SU-DHL-6 (cell line): Measurements from ENCODE around the gene SPARC.

ENCODE experiments used
- H2AFZ ChIP-seq: fragments of 200-600 bp; sonication (generic); 2 replicates; pipeline ENCODE4 v1.6.1; 2014; ENCODE audit warnings: low read depth, mild to moderate bottlenecking, moderate library complexity, mixed read lengths, antibody characterized with exemption, low read length; ENCODE audit not compliant: severe bottlenecking
- H3F3A ChIP-seq: fragments of 200-600 bp; shearing (Covaris generic); 2 replicates; pipeline ENCODE4 v1.6.0; 2016; ENCODE audit warnings: antibody characterized with exemption, mild to moderate bottlenecking; ENCODE audit not compliant: insufficient read depth
- H3K27ac ChIP-seq: fragments of 200-600 bp; sonication (generic); 2 replicates; pipeline ENCODE4 v1.5.1; 2016; ENCODE audit warnings: low read depth, mild to moderate bottlenecking, low read length, moderate library complexity, mixed read lengths
- H3K27me3 ChIP-seq: fragments of 200-600 bp; sonication (generic), shearing (Covaris generic); 2 replicates; pipeline ENCODE4 v1.6.0; 2014; ENCODE audit warnings: mild to moderate bottlenecking, low read length
- H3K36me3 ChIP-seq: fragments of 200-600 bp; sonication (generic); 2 replicates; pipeline ENCODE4 v1.6.1; 2014; ENCODE audit warnings: mild to moderate bottlenecking, low read length, mixed read lengths
- H3K4me2 ChIP-seq: fragments of 300-600, 200-600 bp; shearing (Covaris generic), sonication (generic); 2 replicates; pipeline ENCODE4 v1.6.0; 2014; ENCODE audit warnings: low read length, low read depth, mild to moderate bottlenecking; ENCODE audit not compliant: poor library complexity, severe bottlenecking
- H3K4me3 ChIP-seq: fragments of 200-600 bp; sonication (generic); 2 replicates; pipeline ENCODE4 v1.5.1; 2014; ENCODE audit warnings: antibody characterized with exemption, low read length, mild to moderate bottlenecking, mixed read lengths; ENCODE audit not compliant: insufficient read depth, poor library complexity, severe bottlenecking
- H3K79me2 ChIP-seq: fragments of 200-600 bp; sonication (generic); 2 replicates; pipeline ENCODE4 v1.6.1; 2014; ENCODE audit warnings: mild to moderate bottlenecking, low read length, moderate library complexity; ENCODE audit not compliant: insufficient read depth
- H3K9ac ChIP-seq: fragments of 200-600 bp; sonication (generic); 2 replicates; pipeline ENCODE4 v1.7.0; 2014; ENCODE audit warnings: mild to moderate bottlenecking, low read length
- H3K9me2 ChIP-seq: fragments of 200-600 bp; sonication (generic); replicated peaks from 2 replicates; pipeline ENCODE4 v1.6.1; 2014; ENCODE audit warnings: low read length; ENCODE audit not compliant: insufficient read depth
- H3K9me3 ChIP-seq: fragments of 200-600 bp; sonication (generic); 2 replicates; pipeline ENCODE4 v1.6.1; 2014; ENCODE audit warnings: low read length, mixed read lengths; ENCODE audit not compliant: insufficient read depth
- H4K20me1 ChIP-seq: fragments of 200-600 bp; sonication (generic); 2 replicates; pipeline ENCODE4 v1.6.1; 2014; ENCODE audit warnings: low read depth, mild to moderate bottlenecking, antibody characterized with exemption, low read length, moderate library complexity, mixed read lengths
- EZH2phosphoT487 ChIP-seq: fragments of 200-600 bp; sonication (generic), shearing (Covaris generic); conservative IDR thresholded peaks from 2 replicates; pipeline ENCODE4 v1.6.1; 2018; ENCODE audit warnings: mild to moderate bottlenecking, antibody characterized with exemption, low read length, moderate library complexity, mixed read lengths
- TF ChIP-seq, protein P1 (sequence below): fragments of 200-600 bp; sonication (generic); IDR thresholded peaks from one replicate; pipeline ENCODE4 v1.5.1; 2017; ENCODE audit warnings: antibody characterized with exemption, mild to moderate bottlenecking, low read length, moderate library complexity; ENCODE audit not compliant: insufficient read depth, poor library complexity, severe bottlenecking

The SPARC gene

GRCh38 chr5:151632941-151633340 lies 53.8 kb downstream of the SPARC start:
- TF ChIP-seq EZH2phosphoT487, result no peak
- TF ChIP-seq, protein P1, sequence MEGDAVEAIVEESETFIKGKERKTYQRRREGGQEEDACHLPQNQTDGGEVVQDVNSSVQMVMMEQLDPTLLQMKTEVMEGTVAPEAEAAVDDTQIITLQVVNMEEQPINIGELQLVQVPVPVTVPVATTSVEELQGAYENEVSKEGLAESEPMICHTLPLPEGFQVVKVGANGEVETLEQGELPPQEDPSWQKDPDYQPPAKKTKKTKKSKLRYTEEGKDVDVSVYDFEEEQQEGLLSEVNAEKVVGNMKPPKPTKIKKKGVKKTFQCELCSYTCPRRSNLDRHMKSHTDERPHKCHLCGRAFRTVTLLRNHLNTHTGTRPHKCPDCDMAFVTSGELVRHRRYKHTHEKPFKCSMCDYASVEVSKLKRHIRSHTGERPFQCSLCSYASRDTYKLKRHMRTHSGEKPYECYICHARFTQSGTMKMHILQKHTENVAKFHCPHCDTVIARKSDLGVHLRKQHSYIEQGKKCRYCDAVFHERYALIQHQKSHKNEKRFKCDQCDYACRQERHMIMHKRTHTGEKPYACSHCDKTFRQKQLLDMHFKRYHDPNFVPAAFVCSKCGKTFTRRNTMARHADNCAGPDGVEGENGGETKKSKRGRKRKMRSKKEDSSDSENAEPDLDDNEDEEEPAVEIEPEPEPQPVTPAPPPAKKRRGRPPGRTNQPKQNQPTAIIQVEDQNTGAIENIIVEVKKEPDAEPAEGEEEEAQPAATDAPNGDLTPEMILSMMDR, result no peak
- Histone ChIP-seq H3K79me2 (no peaks in the 10 kb centered on the region), H3F3A (no peaks in the 10 kb centered on the region), H3K4me2 (no peak overlapping the region), H3K9ac (no peak overlapping the region), H3K9me3 (no peaks in the 10 kb centered on the region), H3K27ac (no peak overlapping the region), H3K36me3 (no peaks in the 10 kb centered on the region), H3K27me3 (0 out of 2 replicates have a peak, but pooled peaks cover 2% of the 10 kb centered on the region), H3K4me3 (no peak overlapping the region), H2AFZ (no peak overlapping the region), H4K20me1 (no peaks in the 10 kb centered on the region), H3K9me2 (no peaks in the 10 kb centered on the region)

DNA sequence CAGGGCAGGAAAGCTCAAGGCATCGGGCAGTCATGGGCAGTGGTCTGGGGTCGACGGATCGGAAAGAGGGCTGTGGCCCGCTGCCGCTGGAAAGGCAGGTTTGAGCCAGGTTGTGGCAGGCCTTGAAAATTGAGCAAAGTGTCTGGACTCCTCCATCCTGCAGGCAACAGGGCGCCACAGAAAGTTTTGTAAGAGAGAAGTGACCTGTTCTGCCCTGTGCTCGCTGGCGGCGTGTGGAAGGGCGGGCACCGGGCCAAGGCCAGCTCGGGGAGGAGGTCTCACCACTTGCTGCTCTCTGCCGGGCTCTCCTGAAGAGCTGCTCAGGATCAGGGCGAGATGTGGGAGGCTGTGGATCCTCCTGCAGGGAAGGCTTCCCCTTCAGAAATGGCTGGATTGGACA lies 54.2 kb downstream of the SPARC start:
- Histone ChIP-seq H3F3A (no peaks in the 10 kb centered on the region), H3K9ac (no peak overlapping the region)

DNA sequence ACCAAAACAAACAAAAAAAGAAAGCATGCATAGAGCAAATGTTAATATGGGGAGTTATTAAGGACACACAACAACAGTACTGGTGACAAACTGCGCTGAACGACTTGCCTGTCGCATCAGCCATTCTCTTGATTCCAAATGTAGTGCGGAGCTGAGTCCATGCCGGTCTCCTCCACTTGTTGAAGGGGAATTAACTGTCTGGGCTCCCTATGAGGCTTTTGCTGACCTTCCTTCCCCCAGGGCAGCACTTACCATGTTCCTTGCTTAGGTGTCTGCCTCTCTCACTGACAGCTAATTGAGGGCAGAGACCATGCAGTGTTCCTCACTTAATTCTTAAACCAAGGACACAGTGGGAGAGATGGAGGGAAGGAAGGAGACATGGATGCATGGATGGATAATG lies 54.8 kb downstream of the SPARC start:
- Histone ChIP-seq H3K27me3 (0 out of 2 replicates have a peak, but pooled peaks cover 2% of the 10 kb centered on the region), H3K4me2 (no peak overlapping the region), H3K79me2 (no peaks in the 10 kb centered on the region), H3K27ac (no peak overlapping the region), H2AFZ (no peak overlapping the region), H3K9me2 (no peaks in the 10 kb centered on the region), H3K36me3 (no peaks in the 10 kb centered on the region), H4K20me1 (no peaks in the 10 kb centered on the region), H3F3A (no peaks in the 10 kb centered on the region), H3K9me3 (no peaks in the 10 kb centered on the region), H3K4me3 (no peak overlapping the region), H3K9ac (no peak overlapping the region)
- TF ChIP-seq EZH2phosphoT487, result no peak
- TF ChIP-seq, protein P1, result no peak

More for the DNA sequence above, 54.2 kb downstream of the SPARC start:
- H3K27me3 ChIP-seq, result 0 out of 2 replicates have a peak, but pooled peaks cover 2% of the 10 kb centered on the region
- no peaks in the 10 kb centered on the region for H3K36me3 ChIP-seq
- no peaks in the 10 kb centered on the region for H3K9me3 ChIP-seq
- no peaks in the 10 kb centered on the region for H3K79me2 ChIP-seq
- no peak overlapping the region for H3K4me2 ChIP-seq
- H3K27ac ChIP-seq, result no peak overlapping the region
- no peaks in the 10 kb centered on the region for H4K20me1 ChIP-seq
- no peak for TF ChIP-seq EZH2phosphoT487
- TF ChIP-seq, protein P1, result no peak
- H3K4me3 ChIP-seq, result no peak overlapping the region
- no peaks in the 10 kb centered on the region for H3K9me2 ChIP-seq
- no peak overlapping the region for H2AFZ ChIP-seq

- no peak overlapping the region for H3K4me3 ChIP-seq
- H2AFZ ChIP-seq, result no peak overlapping the region
- H3F3A ChIP-seq, result no peaks in the 10 kb centered on the region
- H4K20me1 ChIP-seq, result no peaks in the 10 kb centered on the region
- H3K27ac ChIP-seq, result no peak overlapping the region
- H3K79me2 ChIP-seq, result no peaks in the 10 kb centered on the region
- H3K9me3 ChIP-seq, result no peaks in the 10 kb centered on the region
- TF ChIP-seq, protein P1, result no peak
- no peak for TF ChIP-seq EZH2phosphoT487
- H3K9ac ChIP-seq, result no peak overlapping the region
- no peaks in the 10 kb centered on the region for H3K36me3 ChIP-seq
- H3K9me2 ChIP-seq, result no peaks in the 10 kb centered on the region
- H3K27me3 ChIP-seq, result 0 out of 2 replicates have a peak, but pooled peaks cover 2% of the 10 kb centered on the region
- H3K4me2 ChIP-seq, result no peak overlapping the region
Observed at GRCh38 chr5:151630088-151630487, 56.6 kb downstream of the SPARC start.
